Stimulated activated effector memory CD8-positive, alpha-beta T cell treated with anti-CD3 and anti-CD28 coated beads, Interleukin-12 subunit alpha, Interleukin-12 subunit beta, amount 100 ng/mL, for 72 hours (primary cell): Measurements from ENCODE around the gene CTTNBP2.

Experiments used
- ATAC-seq: fragments of 150-1000 bp; cut with Tn5 transposase; 2 replicates; pipeline ENCODE4 v1.10.0; 2021
- DNase-seq, 2 donors: peaks; one replicate each; pipeline ENCODE4 v3.0.0; 2021 to 2022; ENCODE audit warnings: low spot score in 2 of 2
- H3K27ac Mint-ChIP-seq: one replicate; pipeline ENCODE4 v1.8.0; 2022; ENCODE audit warnings: mild to moderate bottlenecking, mixed read lengths
- H3K36me3 Mint-ChIP-seq: one replicate; pipeline ENCODE4 v1.8.0; 2022; ENCODE audit warnings: mild to moderate bottlenecking, mixed read lengths
- H3K4me1 Mint-ChIP-seq: one replicate; pipeline ENCODE4 v1.8.0; 2022; ENCODE audit warnings: mixed read lengths
- H3K4me3 Mint-ChIP-seq: one replicate; pipeline ENCODE4 v1.8.0; 2022; ENCODE audit warnings: mild to moderate bottlenecking, mixed read lengths
- H3K9me3 Mint-ChIP-seq: one replicate; pipeline ENCODE4 v1.8.0; 2022; ENCODE audit warnings: mixed read lengths

The CTTNBP2 gene

DNA sequence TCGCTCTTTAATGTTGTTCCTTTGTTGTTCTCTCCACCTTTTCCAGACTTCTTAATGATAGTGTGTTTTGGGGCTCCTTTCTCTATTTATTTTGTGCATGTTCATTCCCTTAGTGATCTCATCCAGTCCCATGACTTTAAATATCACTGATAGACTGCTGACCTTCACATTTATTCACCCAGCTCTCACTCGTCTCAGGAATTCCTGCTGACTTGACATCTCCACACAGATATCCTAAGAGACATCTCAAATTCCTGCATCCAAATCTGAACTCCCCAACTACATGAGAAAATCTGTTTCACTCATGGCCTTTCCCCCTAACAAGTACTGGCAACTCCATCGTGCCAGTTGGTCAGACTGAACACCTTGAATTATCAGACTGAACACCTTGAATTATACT lies 111.2 kb downstream of the CTTNBP2 start:
- Mint-ChIP-seq H3K9me3 (peaks cover 6% of the 10 kb centered on the region), H3K4me1 (no peaks in the 10 kb centered on the region), H3K4me3 (no peak overlapping the region), H3K36me3 (no peaks in the 10 kb centered on the region), H3K27ac (no peak overlapping the region)
- ATAC-seq = no peak
- DNase-seq = no peak

DNA sequence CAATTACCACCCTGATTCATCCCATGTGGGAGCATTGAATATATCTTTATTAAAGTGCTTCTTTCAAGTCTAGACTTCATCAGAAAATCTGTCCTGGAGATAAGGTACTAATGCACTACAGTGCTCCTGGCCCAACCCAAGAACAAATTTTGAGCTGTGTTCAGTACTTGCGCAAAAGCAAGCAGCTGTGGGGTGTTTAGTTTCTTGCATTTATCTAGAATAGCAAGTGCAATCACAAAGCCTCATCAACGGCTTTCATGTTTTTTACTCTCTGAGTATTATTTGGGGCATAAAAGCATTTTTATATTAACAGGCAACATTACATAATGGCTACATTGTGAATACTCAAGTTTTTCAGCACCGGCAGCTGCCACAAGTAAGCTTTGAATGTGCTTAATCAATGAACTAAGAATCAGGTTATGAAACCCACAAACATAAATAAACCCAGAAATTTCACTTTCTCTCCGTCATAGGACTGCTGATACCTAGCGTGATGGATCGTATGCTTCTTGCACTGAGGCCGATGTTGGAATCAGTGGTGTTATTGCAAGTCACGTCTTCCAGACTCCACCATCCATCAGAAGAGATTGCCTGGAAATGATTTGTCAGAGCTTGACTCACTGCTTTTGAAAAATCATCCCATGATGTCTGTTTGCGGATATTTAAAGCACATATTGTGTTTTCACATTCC lies 113.1 kb downstream of the CTTNBP2 start:
- Mint-ChIP-seq H3K27ac (no peak overlapping the region), H3K36me3 (no peaks in the 10 kb centered on the region), H3K4me3 (no peak overlapping the region), H3K4me1 (no peaks in the 10 kb centered on the region), H3K9me3 (peaks cover 6% of the 10 kb centered on the region)
- DNase-seq (no peak), ATAC-seq (no peak)

DNA sequence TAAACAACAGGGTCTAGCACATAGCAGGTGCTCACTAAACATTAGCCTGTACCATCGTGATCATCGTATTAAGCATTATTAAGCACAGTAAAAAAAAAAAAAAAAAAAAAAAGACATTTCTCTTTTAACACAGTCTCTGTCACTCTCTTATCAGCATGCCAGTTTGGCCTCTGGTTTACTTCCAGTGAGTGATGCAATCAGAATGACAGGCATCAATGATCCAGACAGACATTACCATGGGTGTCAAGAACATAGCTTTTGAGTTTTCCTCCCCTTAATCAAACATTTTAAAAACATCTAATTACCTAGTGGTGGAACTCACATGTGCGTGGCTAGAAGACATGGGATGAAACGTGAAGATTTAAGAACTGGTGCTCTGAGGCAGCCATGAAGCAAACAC lies 115.8 kb downstream of the CTTNBP2 start:
- ATAC-seq (no peak), DNase-seq (no peak)

DNA sequence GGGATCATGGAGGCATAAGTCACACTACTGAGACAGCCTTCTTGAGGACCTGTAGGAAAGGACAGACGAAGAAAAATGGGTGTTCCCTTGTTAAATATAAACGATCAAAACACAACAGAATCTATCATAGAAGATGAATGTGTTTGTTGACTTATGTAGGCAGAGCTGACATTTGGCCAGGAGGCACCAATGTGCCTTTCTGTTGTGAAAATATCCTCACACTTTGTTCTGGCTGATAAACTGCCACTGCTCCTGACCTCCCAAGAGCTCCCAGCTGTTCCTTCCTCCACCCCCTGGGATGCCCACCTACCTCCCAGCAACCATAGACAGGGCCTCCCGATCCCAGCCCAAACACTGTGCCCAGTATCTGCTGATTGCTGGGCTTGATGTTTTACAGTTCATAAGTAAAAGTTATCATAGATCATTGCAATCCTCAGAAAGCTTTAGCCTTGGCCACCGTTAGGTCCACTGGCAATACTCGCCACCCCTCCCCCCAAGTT lies 116.6 kb downstream of the CTTNBP2 start:
- Mint-ChIP-seq H3K4me3 (no peak overlapping the region), H3K9me3 (no peaks in the 10 kb centered on the region), H3K36me3 (no peaks in the 10 kb centered on the region), H3K4me1 (no peaks in the 10 kb centered on the region), H3K27ac (no peak overlapping the region)
- ATAC-seq = no peak
- DNase-seq = no peak

More for the DNA sequence above, 115.8 kb downstream of the CTTNBP2 start:
- no peak overlapping the region for H3K4me3 Mint-ChIP-seq
- H3K36me3 Mint-ChIP-seq = no peaks in the 10 kb centered on the region
- no peak overlapping the region for H3K27ac Mint-ChIP-seq
- H3K4me1 Mint-ChIP-seq = no peaks in the 10 kb centered on the region
- H3K9me3 Mint-ChIP-seq = peaks cover 3% of the 10 kb centered on the region

DNA sequence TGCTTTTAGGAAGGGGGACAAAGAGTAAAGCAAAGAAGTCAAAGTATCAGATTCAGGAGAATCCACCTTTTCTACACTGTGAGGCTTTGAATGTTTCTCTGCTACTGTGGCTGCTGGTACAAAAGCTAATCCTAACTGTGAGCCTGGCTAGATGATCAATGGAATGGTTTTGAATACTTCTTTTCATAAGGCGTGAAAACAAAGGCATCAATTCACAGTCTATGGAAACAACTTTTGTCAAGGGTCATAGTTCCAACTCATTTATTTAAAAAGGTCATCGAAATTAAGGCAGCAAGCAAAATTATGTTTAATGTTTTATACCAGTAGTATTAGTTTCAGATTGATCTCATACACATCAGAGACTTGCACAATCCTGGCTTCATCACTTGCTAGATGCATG lies 118.1 kb downstream of the CTTNBP2 start:
- DNase-seq (no peak), ATAC-seq (no peak)
- Mint-ChIP-seq H3K4me1 (no peaks in the 10 kb centered on the region), H3K36me3 (no peaks in the 10 kb centered on the region), H3K4me3 (no peak overlapping the region), H3K27ac (no peak overlapping the region), H3K9me3 (no peaks in the 10 kb centered on the region)

DNA sequence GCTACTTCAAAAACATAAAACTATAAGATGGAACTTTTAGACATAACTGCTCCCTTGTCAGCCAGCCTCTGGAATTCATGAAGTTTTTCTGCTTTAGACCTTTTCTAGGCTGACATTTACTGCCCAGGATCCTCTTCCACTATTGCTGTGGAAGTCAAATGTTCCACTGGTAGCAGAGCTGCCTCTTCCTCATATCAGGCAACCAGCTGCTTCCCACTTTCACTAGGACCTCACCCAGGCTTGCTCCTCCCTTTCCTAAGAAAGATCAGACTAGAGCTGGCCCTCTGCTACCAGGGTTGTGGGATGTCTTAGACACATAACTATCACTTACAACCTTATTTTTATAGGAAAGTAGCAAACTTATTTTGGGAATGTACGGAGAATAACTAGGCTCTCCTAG lies 121.5 kb downstream of the CTTNBP2 start:
- no peaks in the 10 kb centered on the region for H3K4me1 Mint-ChIP-seq
- no peaks in the 10 kb centered on the region for H3K9me3 Mint-ChIP-seq
- no peak overlapping the region for H3K4me3 Mint-ChIP-seq
- DNase-seq (no peak), ATAC-seq (no peak)
- no peaks in the 10 kb centered on the region for H3K36me3 Mint-ChIP-seq
- no peak overlapping the region for H3K27ac Mint-ChIP-seq

DNA sequence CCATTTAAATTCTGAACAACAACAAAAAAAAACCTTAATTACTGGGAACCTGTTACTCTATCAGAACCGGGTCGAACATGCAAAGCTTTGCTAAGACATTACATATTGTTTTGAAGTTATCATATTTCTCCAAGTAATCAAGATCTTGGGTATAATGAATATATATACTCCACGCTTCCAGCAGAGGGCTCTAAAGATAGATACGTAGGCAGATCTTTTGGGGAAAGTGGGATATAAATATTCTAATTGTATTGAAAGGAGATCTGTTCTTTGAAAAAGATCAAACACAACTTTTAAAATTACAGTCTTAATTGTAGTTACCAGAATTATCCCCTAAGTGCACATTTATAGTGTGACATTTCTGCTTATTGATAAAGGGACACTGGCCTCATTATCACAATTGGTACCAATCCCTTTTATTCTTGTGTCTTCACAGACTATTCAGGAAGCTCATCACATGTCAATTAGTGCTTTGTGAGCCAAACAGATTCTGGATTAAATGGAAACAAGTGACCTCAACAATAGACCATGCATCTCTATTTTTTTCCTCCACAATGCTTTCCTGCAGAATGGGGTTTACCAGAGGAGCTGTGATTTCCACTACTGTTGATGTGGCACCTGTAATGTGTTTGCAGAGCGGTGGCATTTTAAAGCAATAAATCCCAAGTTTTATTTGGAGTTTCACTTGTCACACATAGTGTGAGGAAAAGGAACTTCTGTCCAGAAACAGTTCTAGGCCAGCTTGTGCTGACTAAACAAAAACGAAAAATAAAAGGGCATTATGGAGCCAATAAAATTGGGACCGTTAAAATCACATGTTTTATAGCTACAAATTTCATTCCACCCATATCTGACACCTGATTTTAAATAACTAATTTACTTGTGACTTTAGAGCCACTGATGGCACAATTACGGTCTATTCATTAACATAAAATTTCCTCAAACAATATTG lies 122.4 kb downstream of the CTTNBP2 start:
- Mint-ChIP-seq H3K4me1 (no peaks in the 10 kb centered on the region), H3K36me3 (no peaks in the 10 kb centered on the region), H3K27ac (no peak overlapping the region), H3K4me3 (no peak overlapping the region), H3K9me3 (no peaks in the 10 kb centered on the region)
- ATAC-seq (no peak), DNase-seq (no peak)

DNA sequence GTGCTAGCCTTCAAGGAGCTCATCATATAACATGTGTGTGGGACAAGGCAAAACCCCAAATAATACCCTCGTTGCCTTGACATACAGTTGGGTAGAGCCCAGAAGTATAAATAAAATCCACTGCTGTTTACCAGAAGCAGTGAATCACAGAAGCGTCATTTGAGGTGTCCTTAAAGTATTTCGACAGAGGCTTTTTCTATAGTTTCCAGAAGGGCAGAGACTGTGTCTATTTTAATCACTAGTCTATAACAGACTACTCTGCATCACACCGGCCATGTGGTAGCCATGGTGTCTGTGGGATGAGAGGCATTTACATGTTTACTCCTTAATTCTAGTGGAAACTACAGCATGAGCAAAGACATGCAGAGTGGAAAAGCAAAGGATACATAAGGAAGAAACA lies 131.3 kb downstream of the CTTNBP2 start:
- Mint-ChIP-seq H3K4me1 (no peaks in the 10 kb centered on the region), H3K4me3 (no peak overlapping the region), H3K27ac (no peak overlapping the region), H3K9me3 (no peaks in the 10 kb centered on the region), H3K36me3 (no peaks in the 10 kb centered on the region)
- ATAC-seq (no peak), DNase-seq (no peak)

DNA sequence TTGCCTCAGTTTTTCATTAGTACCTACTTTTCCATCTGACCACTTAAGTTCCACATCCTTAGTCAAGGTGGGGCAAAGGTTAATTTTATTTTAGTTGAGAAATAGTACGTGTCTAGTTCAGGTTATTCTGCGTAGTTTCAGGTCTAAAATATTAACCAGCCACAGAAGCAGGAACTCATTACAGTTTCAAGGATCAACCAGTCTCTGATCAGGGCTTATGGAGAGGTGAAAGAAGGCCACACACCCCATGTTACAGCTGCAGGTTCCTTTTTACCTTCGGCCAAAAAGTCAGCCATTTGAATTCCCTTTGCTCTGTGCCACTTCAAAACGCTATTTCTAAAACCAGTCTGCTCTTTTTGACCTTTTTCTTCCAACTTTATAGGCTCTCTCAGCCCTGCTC lies 134.2 kb downstream of the CTTNBP2 start:
- Mint-ChIP-seq H3K36me3 (no peaks in the 10 kb centered on the region), H3K9me3 (no peaks in the 10 kb centered on the region), H3K4me1 (no peaks in the 10 kb centered on the region), H3K4me3 (no peak overlapping the region), H3K27ac (no peak overlapping the region)
- DNase-seq (no peak), ATAC-seq (no peak)

DNA sequence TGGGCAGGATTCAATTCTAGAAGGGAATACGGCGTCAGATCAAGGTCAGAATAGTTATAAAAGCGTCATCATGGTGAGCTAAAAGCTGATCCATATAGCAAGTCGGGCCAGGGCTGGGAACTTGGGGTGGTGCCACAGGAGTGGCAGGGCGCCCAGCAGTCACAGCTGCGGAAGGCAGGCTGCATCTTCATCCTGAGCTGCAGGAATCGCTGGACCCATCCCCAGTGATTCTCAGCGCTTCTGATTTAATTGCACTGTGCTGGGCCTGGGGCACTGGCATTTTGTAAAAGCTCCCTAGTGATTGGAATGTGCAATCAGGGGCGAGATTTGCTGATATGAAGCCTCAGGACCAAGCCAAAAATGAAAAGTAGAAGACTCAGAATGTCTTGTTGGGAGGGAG lies 135.3 kb downstream of the CTTNBP2 start:
- no peaks in the 10 kb centered on the region for H3K36me3 Mint-ChIP-seq
- ATAC-seq = no peak

DNA sequence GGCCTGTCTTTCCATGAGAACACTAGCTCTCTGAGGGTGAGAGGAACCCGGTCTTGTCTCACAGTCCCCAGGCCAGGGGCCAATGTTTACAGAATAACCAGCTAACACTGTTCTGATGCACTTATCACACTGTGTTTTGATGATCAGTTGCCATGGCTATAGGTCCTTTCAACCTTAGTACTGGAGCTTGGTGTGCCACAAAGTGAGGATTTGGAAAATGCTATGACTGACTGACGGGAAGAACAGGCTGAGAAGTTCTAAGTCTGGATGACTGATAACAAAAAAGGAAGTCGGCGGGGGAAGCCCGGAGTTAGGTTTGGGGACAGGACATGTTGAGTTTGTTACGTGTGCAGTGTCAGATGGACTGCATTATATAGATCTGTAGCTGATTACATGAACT lies 141.8 kb downstream of the CTTNBP2 start:
- Mint-ChIP-seq H3K4me1 (no peaks in the 10 kb centered on the region), H3K9me3 (peaks cover 3% of the 10 kb centered on the region), H3K36me3 (no peaks in the 10 kb centered on the region), H3K27ac (no peak overlapping the region), H3K4me3 (no peak overlapping the region)
- peak; percentile 65 for ATAC-seq
- peak in 1 of 2 donors; percentile 47 for DNase-seq

More for the DNA sequence above, 135.3 kb downstream of the CTTNBP2 start:
- H3K4me1 Mint-ChIP-seq = no peaks in the 10 kb centered on the region
- no peak for DNase-seq
- H3K27ac Mint-ChIP-seq = no peak overlapping the region
- no peaks in the 10 kb centered on the region for H3K9me3 Mint-ChIP-seq
- no peak overlapping the region for H3K4me3 Mint-ChIP-seq

DNA sequence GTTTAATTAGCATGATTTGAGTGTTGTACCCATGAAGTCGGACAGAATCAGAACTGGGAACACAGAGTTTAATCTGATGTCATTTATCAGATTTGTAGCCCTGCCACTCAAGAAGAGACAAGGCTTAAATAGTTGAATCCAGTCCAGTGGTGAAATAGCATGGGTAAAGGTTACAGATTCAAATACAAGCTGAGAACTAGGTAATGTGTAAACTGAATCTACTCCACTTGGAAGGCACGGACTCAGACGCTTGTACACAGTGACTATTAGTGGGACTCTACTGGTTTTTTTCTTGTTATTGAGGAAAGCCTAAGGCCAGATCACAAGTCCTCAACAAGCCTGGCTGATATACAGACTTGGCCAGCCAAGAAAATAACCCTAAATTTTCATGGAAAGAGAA lies 142.9 kb downstream of the CTTNBP2 start:
- DNase-seq (no peak), ATAC-seq (no peak)
- no peak overlapping the region for H3K4me3 Mint-ChIP-seq
- H3K9me3 Mint-ChIP-seq = peaks cover 3% of the 10 kb centered on the region
- H3K4me1 Mint-ChIP-seq = no peaks in the 10 kb centered on the region
- H3K27ac Mint-ChIP-seq = no peak overlapping the region
- H3K36me3 Mint-ChIP-seq = no peaks in the 10 kb centered on the region

DNA sequence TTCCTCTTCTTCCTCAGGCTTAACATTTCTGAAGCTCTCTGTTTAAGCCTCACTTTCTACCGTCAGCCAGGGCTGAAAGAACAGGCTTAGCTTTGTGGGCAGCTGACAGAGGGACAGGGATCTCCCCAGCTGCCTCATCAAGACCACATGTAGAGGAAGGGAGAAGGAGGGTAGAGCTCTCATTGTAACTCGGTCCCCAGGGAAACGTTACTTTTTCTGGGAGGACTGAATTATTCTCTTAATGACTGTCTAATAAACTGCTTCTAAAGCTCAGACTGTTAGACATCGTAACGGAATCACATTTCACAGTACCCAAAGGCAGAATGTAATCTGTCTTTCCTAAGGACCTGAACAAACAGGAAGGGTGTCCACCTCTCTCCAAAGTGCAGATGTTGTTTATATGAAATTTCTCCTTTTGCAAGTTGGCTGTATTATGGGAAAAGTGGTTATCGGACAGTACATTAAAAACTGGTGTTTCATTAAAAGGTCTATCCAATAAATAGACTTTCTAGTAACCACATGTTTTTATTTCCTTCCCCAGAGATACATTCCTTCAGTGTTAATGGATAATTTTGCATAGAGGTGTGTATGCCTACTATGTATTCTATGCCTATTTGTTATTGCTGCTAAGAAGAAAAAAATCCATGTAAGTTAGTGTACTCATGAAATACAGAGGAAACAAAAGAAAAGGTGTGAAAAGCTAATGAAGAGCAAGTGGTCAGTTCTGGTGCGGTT lies 144.2 kb downstream of the CTTNBP2 start:
- peaks cover 3% of the 10 kb centered on the region for H3K9me3 Mint-ChIP-seq

DNA sequence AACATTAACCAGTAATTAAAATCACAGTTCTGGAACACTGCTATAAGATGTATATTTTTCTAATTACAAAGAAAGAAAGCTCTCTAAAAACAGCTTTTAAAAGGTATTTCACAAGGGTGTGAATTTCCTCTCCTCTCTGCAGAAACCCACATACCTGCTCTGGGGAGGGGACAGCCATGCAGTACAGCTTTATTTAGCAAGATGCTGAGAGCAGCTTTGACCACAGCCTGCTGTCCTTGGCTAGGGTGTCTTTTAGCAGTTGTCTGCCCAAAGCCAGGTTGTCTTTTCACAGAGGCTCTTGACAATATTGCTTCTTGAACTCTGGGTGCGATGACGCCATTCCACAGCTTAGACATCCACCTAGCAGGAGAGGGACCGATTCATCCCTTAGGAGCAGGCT lies 148.3 kb downstream of the CTTNBP2 start:
- H3K36me3 Mint-ChIP-seq = no peaks in the 10 kb centered on the region
- no peaks in the 10 kb centered on the region for H3K4me1 Mint-ChIP-seq
- H3K9me3 Mint-ChIP-seq = no peaks in the 10 kb centered on the region
- DNase-seq = no peak
- H3K4me3 Mint-ChIP-seq = no peak overlapping the region
- ATAC-seq = no peak
- H3K27ac Mint-ChIP-seq = no peak overlapping the region

More for the DNA sequence above, 144.2 kb downstream of the CTTNBP2 start:
- Mint-ChIP-seq H3K27ac (no peak overlapping the region), H3K4me1 (no peaks in the 10 kb centered on the region), H3K36me3 (no peaks in the 10 kb centered on the region), H3K4me3 (no peak overlapping the region)
- DNase-seq = no peak
- ATAC-seq = no peak

DNA sequence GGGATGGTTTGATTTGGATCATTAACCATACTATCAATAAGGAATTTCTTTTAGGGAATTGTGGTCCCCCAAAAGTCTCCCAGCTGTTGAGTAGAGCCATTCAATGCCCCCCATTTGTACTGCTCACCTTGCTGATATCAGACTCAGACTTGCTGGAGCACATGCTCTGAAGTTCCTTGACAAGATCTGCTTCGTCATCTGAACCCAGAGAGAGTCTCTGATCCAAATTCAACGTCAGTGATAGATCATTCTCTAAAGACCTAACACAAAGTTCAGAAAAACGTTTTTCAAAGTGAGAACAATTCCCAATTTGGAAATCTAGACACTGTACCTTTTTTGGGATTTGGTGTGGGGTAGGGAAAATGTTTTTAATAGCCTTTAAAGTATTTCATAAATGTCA lies 153.9 kb downstream of the CTTNBP2 start:
- Mint-ChIP-seq H3K36me3 (no peaks in the 10 kb centered on the region), H3K4me1 (no peaks in the 10 kb centered on the region), H3K27ac (no peak overlapping the region), H3K4me3 (no peak overlapping the region), H3K9me3 (no peaks in the 10 kb centered on the region)
- ATAC-seq (no peak), DNase-seq (no peak)
